Inflammatory macrophage treated with lipopolysaccharide for 1 hour (primary cell): ENCODE results near the gene UBL7.
"Not testable (repeated sequence)": the region's sequence is repeated elsewhere in the genome, so short reads cannot be mapped to it uniquely, and the experiment has no call there.

ENCODE experiments used
- DNase-seq, 2 donors: peaks; one replicate each; pipeline ENCODE4 v3.0.0-alpha.2; 2020 to 2022

UBL7 gene

GRCh38 chr15:74460871-74461846 is at the start of gene UBL7:
UBL7 (minus strand) TSS chr15:74461160; CDS start chr15:74458867, 2,293 bp downstream.
- peak; percentile 95 to 98 for DNase-seq

GRCh38 chr15:74506515-74506840 is 45.5 kb upstream of the UBL7 start:
- no peak for DNase-seq

- DNase-seq: no peak
Observed at GRCh38 chr15:74505837-74506514, 45.0 kb upstream of the UBL7 start.

- DNase-seq: peak; percentile 40 to 72
Observed at GRCh38 chr15:74504836-74505235, 43.9 kb upstream of the UBL7 start.

- peak in 1 of 2 donors; percentile 41 for DNase-seq
Observed at GRCh38 chr15:74504418-74504817, 43.5 kb upstream of the UBL7 start.

- no peak for DNase-seq
Observed at GRCh38 chr15:74502301-74502700, 41.3 kb upstream of the UBL7 start.

GRCh38 chr15:74500401-74500800 is 39.4 kb upstream of the UBL7 start:
- no peak for DNase-seq

- no peak for DNase-seq
Observed at GRCh38 chr15:74499366-74499765, 38.4 kb upstream of the UBL7 start.

- DNase-seq: no peak
Observed at GRCh38 chr15:74497584-74497983, 36.6 kb upstream of the UBL7 start.

- DNase-seq: no peak
Observed at GRCh38 chr15:74496648-74497047, 35.7 kb upstream of the UBL7 start.

- DNase-seq: no peak
Observed at GRCh38 chr15:74490339-74490689, 29.4 kb upstream of the UBL7 start.

- peak; percentile 15 to 64 for DNase-seq
Observed at GRCh38 chr15:74489518-74490338, 28.8 kb upstream of the UBL7 start.

- no peak for DNase-seq
Observed at GRCh38 chr15:74488776-74489175, 27.8 kb upstream of the UBL7 start.

- DNase-seq: no peak
Observed at GRCh38 chr15:74482661-74483060, 21.7 kb upstream of the UBL7 start.

GRCh38 chr15:74480364-74480763 is 19.4 kb upstream of the UBL7 start:
- not testable (repeated sequence) for DNase-seq

- DNase-seq: not testable (repeated sequence)
Observed at GRCh38 chr15:74471621-74472020, 10.7 kb upstream of the UBL7 start.

GRCh38 chr15:74470631-74471395 is 9.9 kb upstream of the UBL7 start:
- DNase-seq: no peak

GRCh38 chr15:74468341-74469032 is 7.5 kb upstream of the UBL7 start:
- DNase-seq: no peak

- DNase-seq: no peak
Observed at GRCh38 chr15:74466570-74466969, 5.6 kb upstream of the UBL7 start.

GRCh38 chr15:74464897-74465296 is 3.9 kb upstream of the UBL7 start:
- no peak for DNase-seq

- DNase-seq: peak; percentile 29 to 58
Observed at GRCh38 chr15:74464216-74464615, 3.3 kb upstream of the UBL7 start.

GRCh38 chr15:74463634-74464033 is 2.7 kb upstream of the UBL7 start:
- no peak for DNase-seq
